Hepatocyte (in vitro differentiated cells): ENCODE measurements around the gene MVB12B. TPM values are rescaled to one million over a fixed set of nuclear protein-coding genes. Genes with fewer than 3 reads are reported as not detected.

Experiments
- DNase-seq: peaks from one replicate; pipeline ENCODE4 v3.0.0-alpha.2; 2016; ENCODE audit warnings: low spot score
- H2AFZ ChIP-seq: fragments of 200-600 bp; sonication (generic); 2 replicates; pipeline ENCODE4 v1.6.0; 2016; ENCODE audit warnings: antibody characterized with exemption, mild to moderate bottlenecking
- H3K27ac ChIP-seq: fragments of 200-600 bp; sonication (generic); 2 replicates; pipeline ENCODE4 v1.5.1; 2016; ENCODE audit warnings: mild to moderate bottlenecking
- H3K27me3 ChIP-seq: fragments of 200-600 bp; sonication (generic); 2 replicates; pipeline ENCODE4 v1.6.1; 2016
- H3K36me3 ChIP-seq: fragments of 200-600 bp; sonication (generic); replicated peaks from 2 replicates; pipeline ENCODE4 v1.5.1; 2016; ENCODE audit warnings: low read depth; ENCODE audit not compliant: insufficient read depth
- H3K4me1 ChIP-seq: fragments of 200-600 bp; sonication (generic); 2 replicates; pipeline ENCODE4 v1.5.1; 2016; ENCODE audit warnings: mild to moderate bottlenecking, moderate library complexity; ENCODE audit not compliant: insufficient read depth
- H3K4me2 ChIP-seq: fragments of 200-600 bp; sonication (generic); 2 replicates; pipeline ENCODE4 v1.6.0; 2016
- H3K4me3 ChIP-seq: fragments of 200-600 bp; sonication (generic); 2 replicates; pipeline ENCODE4 v1.5.1; 2016; ENCODE audit warnings: mild to moderate bottlenecking
- H3K79me2 ChIP-seq: fragments of 200-600 bp; sonication (generic); 2 replicates; pipeline ENCODE4 v1.6.0; 2017; ENCODE audit warnings: mild to moderate bottlenecking
- H3K9me2 ChIP-seq: fragments of 200-600 bp; sonication (generic); replicated peaks from 2 replicates; pipeline ENCODE4 v1.6.0; 2017; ENCODE audit warnings: mild to moderate bottlenecking; ENCODE audit not compliant: insufficient read depth
- H3K9me3 ChIP-seq: fragments of 200-600 bp; sonication (generic); 2 replicates; pipeline ENCODE4 v1.5.1; 2016; ENCODE audit warnings: low read depth, mild to moderate bottlenecking
- H4K20me1 ChIP-seq: fragments of 200-600 bp; sonication (generic); 2 replicates; pipeline ENCODE4 v1.6.0; 2016; ENCODE audit warnings: mild to moderate bottlenecking; ENCODE audit not compliant: insufficient read depth, poor library complexity, severe bottlenecking
- CTCF ChIP-seq: fragments of 200-600 bp; sonication (generic); IDR thresholded peaks from 2 replicates; pipeline ENCODE4 v1.5.1; 2016; ENCODE audit warnings: antibody characterized with exemption, mild to moderate bottlenecking; ENCODE audit not compliant: poor library complexity
- EZH2 ChIP-seq: fragments of 200-600 bp; sonication (generic); IDR thresholded peaks from 2 replicates; pipeline ENCODE4 v1.6.1; 2016; ENCODE audit warnings: antibody characterized with exemption, mild to moderate bottlenecking, borderline replicate concordance
- EZH2phosphoT487 ChIP-seq: fragments of 200-600 bp; sonication (generic); IDR thresholded peaks from one replicate; pipeline ENCODE4 v1.6.1; 2018; ENCODE audit warnings: antibody characterized with exemption, mild to moderate bottlenecking, low read depth, moderate library complexity; ENCODE audit not compliant: unreplicated experiment, severe bottlenecking
- WGBS: methylation state at CpG from one replicate; pipeline ENCODE4 v1.1.6; 2016; ENCODE audit warnings: low lambda C conversion rate; ENCODE audit errors: missing lambda C conversion rate; 5-methylcytosine and 5-hydroxymethylcytosine counted together
- polyA plus RNA-seq: library from polyadenylated mRNA; unstranded; fragments of >200 nt; fragmentation: Nextera tagmentation; extraction: Ambion mirVana; gene quantifications from 2 replicates; pipeline ENCODE4 v1.2.1, GENCODE V29; 2016
- total RNA-seq: library from RNA; depleted of rRNA; stranded (reverse); fragments of >200 nt; gene quantifications from 2 replicates; pipeline ENCODE4 v1.2.3, GENCODE V29; 2014

Gene MVB12B
- total and polyA plus RNA-seq, 2 experiments from 2014 or later: 11.8 to 12.1 TPM

GRCh38 chr9:126363847-126364671, 37.4 kb downstream of the MVB12B start:
- DNase-seq: no peak
- TF ChIP-seq CTCF (no peak), EZH2phosphoT487 (no peak), EZH2 (no peak)
- H3K9me2 ChIP-seq: no peaks in the 10 kb centered on the region
- no peak overlapping the region for H2AFZ ChIP-seq
- WGBS: 92% methylated on average over 8 of the region's 8 CpGs
- H3K27me3 ChIP-seq: no peaks in the 10 kb centered on the region
- no peak overlapping the region for H3K4me3 ChIP-seq
- H3K4me1 ChIP-seq: no peaks in the 10 kb centered on the region
- no peaks in the 10 kb centered on the region for H3K36me3 ChIP-seq
- peak overlapping the region; percentile 56 for H3K27ac ChIP-seq
- H3K4me2 ChIP-seq: no peak overlapping the region
- peaks cover 25% of the 10 kb centered on the region for H3K9me3 ChIP-seq
- no peaks in the 10 kb centered on the region for H4K20me1 ChIP-seq
- H3K79me2 ChIP-seq: peaks cover 41% of the 10 kb centered on the region

GRCh38 chr9:126365780-126366179, 39.2 kb downstream of the MVB12B start:
- Histone ChIP-seq H3K9me2 (no peaks in the 10 kb centered on the region), H3K27ac (no peak overlapping the region), H3K27me3 (no peaks in the 10 kb centered on the region), H3K9me3 (peaks cover 12% of the 10 kb centered on the region), H3K36me3 (no peaks in the 10 kb centered on the region), H3K79me2 (peaks cover 34% of the 10 kb centered on the region), H3K4me1 (no peaks in the 10 kb centered on the region), H3K4me2 (no peak overlapping the region), H3K4me3 (no peak overlapping the region), H2AFZ (no peak overlapping the region), H4K20me1 (no peaks in the 10 kb centered on the region)
- DNase-seq: no peak
- TF ChIP-seq CTCF: no peak
- TF ChIP-seq EZH2phosphoT487: no peak
- no peak for TF ChIP-seq EZH2
- WGBS: 88% methylated on average over 3 of the region's 3 CpGs

- H3K79me2 ChIP-seq: peaks cover 27% of the 10 kb centered on the region
- WGBS: 90% methylated on average over 13 of the region's 13 CpGs
- H3K36me3 ChIP-seq: no peaks in the 10 kb centered on the region
- H4K20me1 ChIP-seq: no peaks in the 10 kb centered on the region
- no peaks in the 10 kb centered on the region for H3K9me2 ChIP-seq
- H3K4me2 ChIP-seq: no peak overlapping the region
- no peak overlapping the region for H3K4me3 ChIP-seq
- H3K27me3 ChIP-seq: no peaks in the 10 kb centered on the region
- no peak for TF ChIP-seq EZH2phosphoT487
- no peak for TF ChIP-seq EZH2
- no peak for TF ChIP-seq CTCF
- peak overlapping the region; percentile 28 for H3K27ac ChIP-seq
- peaks cover 5% of the 10 kb centered on the region for H3K9me3 ChIP-seq
- no peak for DNase-seq
- no peaks in the 10 kb centered on the region for H3K4me1 ChIP-seq
- no peak overlapping the region for H2AFZ ChIP-seq
Measured at GRCh38 chr9:126366366-126367011, 39.9 kb downstream of the MVB12B start.
